Stimulated activated CD4-positive, alpha-beta T cell treated with anti-CD3 and anti-CD28 coated beads, Interleukin-4, amount 100 ng/mL, for 24 hours (primary cell): Measurements from ENCODE around the gene CATSPER3.

Experiments used
- DNase-seq: peaks from one replicate; pipeline ENCODE4 v3.0.0-alpha.2; 2020

The CATSPER3 gene

DNA sequence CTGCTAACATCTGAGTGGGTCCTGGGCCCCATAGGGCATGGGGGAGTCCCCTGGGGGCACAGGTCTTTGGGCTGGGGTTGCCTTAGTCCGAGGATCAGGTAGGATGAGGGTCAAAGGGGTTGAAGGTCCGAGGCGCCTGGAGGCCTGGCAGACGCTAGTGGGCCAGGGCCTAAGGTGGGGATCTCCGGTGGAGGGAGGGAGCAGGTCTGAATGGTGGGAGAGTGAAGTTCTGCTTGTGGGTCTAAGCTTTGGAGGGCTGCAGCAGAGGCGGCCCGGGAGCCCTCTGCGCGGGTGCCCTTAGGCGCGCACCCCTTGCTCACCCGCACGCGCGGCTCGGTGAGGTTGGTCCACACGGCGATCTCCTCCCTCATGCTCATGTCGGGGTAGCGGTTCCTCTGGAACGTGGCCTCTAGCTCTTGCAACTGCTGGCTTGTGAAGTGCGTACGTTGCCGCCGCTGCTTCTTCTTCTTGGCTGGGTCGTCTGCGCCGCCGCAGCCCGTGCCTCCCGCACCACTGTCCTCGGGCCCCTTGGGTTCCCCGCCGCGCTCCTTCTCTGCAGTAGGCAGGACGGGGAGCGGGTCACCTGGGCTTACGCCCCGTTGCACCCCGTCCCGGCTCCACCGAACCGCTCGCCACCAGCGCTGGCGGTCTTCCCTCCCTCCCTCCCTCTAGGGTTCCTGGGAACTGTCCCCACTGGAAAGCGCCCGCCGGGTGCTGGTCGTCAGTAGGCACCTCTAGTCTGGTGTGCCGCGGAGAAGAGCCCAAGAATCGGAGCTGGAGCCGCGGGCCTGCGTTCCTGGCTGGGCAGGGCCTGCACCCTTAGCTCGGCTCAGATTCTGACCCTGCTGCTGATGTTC lies 63.5 kb downstream of the CATSPER3 start:
- no peak for DNase-seq

DNA sequence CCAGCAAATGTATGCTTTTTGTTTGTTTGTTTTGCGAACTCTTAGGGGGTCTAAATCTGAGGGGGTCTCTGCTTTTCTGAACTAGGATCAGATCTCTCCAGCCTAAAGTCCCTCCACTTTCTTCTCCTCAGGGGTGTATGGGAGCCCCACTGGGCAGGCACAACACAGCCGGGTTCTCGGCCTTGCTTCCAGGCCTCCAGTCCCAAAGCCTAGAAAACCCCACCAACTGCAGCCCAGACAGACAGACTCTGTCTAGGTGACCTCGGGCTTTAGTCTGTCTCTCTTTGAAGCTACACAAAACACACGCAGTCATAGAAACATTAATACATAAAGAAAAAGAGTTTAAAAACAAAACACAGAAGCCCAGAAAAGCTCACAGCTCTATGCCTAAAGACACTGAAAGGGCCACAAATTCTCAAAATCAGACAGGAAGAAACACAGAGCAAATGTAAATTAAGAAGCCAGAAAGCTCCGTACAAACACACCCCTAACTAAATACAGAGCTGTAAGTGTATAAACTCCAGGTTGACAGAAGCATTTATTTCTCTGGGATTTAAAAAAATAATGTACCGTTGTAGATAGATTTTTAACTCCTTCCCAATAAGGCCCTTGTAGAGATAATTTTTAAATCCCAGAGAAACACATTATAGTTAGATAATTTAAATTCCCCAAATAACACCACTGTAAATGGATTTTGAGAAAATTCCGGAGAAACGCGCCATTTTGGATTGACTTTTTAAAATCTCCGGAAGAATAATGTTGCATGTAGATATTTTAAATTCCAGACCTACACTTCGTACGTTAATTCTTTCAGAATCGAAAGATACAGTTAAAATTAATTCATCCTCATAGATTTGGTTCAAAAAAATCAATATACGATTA lies 64.3 kb downstream of the CATSPER3 start:
- DNase-seq, result no peak

DNA sequence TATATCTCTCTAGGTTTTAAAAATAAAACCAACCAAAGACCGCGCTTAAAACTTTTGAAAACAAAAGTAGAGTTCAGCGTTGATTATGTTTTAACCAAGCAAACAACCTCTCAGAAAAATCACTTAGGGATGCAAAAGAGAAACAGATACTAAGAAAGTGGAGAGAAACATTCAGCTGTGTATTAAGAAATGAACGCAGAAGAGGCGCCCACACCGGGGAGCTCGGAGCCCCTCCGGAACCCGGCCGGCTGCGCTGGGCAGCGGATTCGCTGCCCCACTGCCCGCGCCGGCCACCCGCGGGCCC lies 64.9 kb downstream of the CATSPER3 start:
- DNase-seq, result no peak

DNA sequence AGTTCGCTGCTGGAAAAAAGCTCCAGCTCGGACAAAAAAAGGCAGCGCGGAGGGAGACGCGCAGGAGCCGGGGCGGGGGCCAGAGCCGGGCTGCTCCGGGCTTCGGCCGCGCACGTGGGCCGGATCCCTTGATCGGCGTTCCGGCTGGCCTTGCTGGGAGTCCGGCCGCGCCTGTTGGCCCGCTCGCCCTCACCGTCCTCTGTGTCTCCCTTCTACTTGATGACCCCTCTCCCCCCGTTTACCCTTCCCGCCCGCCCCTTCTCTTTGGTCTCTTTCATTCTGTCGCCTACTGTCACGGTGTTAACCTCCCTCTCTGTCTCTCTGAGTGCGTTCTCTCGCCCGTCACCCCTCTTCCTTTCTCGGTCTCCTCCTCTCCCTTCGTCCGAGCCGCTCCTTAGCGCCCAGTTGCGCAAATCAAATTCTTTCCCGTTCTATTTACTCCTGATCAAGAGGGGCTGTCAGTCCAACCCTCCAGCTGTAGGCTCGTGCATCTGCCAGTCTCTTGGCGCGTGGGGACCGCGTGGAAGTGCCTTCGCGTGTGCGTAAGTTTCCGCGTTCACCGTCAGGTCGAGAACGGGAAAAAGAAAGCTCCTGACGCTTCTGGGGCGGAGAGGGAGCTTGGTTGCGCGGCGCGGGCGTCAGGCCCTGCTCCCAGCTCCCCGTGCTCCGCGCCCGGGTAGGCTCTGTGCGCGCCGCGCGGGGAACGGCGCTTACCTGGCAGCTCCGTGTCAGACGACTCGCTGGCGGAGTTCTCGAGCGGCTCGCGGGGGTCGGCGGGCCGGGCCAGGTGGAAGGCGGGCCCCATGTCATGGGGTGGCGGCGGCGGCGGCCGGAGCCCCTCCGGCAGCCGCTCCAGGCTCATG lies 65.5 kb downstream of the CATSPER3 start:
- DNase-seq, result no peak

DNA sequence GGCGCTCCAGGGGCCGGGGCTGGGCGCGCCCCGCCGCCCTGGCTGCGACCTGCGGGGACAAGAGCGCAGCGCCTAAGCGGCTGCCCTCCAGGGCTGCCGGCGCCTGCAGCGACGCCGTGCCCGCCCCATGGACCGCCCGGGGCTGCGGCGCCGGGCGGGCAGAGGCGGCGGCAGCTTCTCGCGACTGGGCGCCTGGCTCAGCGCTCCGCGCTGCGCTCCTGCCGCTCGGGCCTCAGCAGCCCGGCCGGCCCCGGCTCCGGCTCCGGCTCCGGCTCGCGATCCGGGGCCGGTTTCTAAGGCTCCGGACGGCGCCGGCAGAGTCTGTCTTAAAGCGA lies 66.2 kb downstream of the CATSPER3 start, which contains the start of gene PITX1:
TSS of gene PITX1 (minus strand) at position 328 of the 335 bp plus-strand sequence. CDS start 347 bp downstream, outside the sequence.
- no peak for DNase-seq

DNA sequence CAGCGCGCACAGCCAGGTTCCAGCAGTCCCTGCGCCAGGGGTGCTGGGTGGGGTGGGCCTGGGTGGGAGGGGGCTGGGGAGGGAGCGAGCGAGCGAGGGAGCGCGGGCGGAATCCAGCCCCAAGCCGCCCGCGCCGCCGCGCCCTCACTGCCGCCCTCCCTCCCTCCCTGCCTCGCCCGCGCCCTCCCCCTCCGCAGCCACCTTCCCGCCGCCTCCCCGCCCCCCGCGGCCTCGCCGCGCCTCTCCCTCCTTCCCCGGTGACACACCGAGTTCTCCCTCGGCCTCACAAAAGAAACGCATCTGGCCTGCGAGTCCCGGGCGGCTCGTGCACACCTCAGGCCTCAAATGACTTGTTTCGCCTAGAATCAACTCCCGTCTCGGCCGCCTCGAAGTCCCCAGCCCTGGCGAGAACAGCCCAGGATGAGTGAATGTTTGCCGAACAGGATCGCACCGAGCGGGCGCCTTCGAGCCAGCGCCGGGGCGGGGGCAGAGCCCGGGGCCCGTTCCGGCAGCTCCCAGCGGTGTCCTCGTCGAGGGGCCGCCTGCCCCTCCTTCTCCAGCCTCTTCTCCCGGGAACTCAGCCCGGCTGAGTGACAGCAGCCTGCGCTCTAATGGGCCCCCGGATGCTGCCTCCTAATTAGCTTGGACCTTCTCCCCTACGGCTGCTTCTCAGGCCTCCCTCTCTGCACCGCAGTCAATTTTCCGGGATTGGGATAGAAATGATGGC lies 66.7 kb downstream of the CATSPER3 start:
- DNase-seq, result peak; percentile 17

DNA sequence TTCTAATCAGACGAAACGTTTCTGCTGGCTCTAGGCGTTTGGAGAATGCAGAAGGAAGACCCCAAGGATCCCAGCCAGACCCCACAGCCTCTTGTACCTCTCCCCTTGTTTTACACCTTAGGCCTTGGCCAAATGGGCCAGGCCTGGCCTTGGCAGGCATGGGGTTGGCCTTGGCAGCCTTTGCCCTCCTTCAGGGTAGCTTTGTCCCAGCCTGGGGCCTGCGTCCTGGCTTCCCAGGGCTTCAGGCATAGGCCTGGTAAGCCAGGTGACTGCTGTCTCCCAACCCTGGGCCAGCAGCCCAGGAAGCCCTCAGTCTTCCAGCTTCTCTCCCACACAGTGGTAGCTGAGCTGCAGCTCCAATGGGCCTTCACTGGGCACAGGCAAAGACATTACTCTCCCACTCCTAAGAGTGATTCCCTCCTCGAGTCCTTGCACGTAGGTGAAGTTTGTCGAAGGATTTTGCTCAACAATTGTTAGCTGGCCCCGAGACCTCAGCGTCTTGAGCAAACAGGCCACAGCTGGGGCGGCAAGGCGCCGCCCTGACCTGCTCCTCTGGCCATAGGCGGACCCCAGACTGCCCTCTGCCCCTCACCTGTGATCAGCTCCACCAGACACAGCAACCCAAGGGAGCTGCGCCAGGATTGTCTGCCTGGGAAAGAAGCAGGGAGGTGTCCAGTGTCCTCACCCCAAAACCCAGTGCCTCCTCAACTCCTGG lies 67.4 kb downstream of the CATSPER3 start:
- DNase-seq, result no peak

DNA sequence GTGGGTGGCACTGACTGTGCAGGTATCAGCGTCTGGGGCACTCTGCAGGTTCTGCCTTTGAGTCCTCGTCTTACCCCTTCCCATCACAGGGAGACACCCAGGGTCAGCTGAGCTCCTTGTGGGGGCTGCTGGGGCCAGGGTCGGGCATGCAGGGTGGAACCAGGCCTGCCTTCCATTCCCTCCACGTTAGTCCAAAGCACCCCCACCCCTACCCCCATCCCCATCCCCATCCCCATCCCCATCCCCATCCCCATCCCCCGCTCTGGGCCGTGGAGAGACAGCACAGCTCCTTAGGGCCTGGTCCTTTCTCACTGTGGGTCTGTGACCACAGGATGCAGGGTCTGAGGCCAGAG lies 67.9 kb downstream of the CATSPER3 start:
- no peak for DNase-seq

DNA sequence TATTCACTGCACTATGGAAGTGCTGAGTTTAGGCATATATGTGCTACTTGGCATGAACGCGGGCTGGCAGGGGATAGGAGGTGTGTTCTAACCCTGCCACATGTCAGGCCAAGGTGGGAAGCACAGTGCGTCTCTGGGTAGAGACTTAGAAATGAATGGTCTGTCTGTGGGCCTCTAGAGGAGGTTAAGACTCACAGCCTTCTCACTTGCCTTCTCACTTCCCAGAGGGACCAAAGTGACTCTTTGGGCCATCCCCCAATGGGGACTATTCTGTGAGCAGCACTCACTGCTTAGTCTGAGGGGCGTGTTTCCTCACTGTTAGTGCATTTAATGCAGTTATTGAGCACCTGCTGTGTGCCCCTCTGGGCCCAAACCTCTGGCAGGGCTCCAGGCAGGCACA lies 68.7 kb downstream of the CATSPER3 start:
- no peak for DNase-seq

DNA sequence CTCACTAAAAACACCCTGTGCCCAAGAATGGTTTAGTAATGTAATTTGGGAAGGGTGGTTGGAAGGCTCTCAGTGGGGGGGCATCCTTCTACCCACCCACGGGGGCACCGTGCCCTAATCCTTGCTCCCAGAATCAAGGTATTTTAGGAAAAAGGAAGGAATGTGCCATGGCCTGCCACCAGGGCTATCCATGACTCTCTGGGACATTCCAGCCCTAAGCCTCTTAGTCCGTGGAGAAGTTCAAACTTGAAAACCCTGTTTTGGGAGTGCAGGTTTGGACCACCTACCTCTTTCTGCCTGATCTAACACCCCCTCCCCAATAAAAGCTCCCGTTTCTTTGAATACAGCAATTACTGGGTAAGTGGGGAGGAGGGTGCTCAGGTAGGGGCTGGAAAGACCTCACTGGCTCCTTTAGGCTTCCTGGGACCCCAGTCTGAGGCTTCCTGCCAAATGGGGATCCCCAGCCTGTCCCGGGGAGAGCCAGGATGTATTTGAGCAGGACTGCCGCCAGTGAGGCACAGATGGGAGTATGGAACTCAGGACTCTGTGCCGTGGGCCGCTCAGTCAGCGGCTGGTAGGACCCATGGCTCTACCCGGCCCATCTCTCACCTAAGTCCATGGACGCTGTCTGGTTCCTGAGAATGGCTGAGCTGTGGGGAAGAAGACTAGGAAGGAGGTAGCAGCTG lies 70.0 kb downstream of the CATSPER3 start:
- no peak for DNase-seq

DNA sequence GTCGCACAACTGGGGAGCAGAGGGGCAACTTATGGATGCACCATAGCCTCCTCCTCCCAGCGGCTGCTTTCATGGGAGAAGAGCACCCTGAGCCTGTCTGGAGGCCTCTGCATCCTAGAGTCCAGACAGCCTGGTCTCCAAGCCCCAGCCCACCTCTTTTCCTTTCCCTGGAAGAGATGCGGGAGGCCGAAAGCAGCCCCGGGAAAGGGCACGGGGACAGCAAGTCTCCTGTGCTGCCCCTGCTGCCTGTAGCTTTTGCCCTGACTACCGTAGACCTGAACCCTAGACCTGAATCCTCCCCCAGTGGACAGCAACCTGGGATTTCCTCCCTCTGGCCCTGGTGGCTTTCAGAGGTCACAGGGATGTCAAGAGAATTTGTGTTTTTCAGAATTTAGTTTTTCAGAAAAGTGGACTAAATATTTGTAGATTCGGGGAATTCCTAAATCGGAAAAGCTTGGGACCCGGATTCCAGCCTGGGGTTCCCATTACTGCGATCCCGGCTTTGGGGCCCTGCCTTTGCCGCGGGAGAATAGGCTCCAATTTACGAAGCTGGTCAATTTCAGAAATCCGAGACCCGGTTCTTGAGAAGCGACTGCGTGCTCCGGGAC lies 70.6 kb downstream of the CATSPER3 start:
- DNase-seq, result no peak

DNA sequence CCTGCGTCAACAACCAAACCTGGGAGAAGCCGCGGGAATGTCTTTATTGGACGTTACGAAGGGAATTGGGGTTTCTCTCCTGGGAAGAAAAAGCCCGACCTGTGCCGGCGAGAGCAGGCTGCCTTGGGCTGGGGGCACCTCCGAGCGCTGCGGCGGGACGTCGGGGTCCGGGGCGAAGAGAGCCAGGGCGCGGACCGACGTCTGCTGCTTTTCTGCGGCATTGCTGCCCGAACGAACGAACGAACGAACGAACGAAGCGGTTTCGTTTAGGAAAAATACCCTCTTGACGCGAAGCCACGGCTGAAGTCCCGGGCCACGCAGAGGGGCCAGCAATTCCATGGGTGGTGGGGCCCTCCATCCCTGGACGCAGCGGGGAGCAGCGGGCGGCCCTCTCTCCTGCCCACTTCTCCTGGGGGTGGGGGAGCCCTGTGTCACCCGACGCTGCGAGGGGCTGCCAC lies 71.1 kb downstream of the CATSPER3 start:
- DNase-seq, result no peak

DNA sequence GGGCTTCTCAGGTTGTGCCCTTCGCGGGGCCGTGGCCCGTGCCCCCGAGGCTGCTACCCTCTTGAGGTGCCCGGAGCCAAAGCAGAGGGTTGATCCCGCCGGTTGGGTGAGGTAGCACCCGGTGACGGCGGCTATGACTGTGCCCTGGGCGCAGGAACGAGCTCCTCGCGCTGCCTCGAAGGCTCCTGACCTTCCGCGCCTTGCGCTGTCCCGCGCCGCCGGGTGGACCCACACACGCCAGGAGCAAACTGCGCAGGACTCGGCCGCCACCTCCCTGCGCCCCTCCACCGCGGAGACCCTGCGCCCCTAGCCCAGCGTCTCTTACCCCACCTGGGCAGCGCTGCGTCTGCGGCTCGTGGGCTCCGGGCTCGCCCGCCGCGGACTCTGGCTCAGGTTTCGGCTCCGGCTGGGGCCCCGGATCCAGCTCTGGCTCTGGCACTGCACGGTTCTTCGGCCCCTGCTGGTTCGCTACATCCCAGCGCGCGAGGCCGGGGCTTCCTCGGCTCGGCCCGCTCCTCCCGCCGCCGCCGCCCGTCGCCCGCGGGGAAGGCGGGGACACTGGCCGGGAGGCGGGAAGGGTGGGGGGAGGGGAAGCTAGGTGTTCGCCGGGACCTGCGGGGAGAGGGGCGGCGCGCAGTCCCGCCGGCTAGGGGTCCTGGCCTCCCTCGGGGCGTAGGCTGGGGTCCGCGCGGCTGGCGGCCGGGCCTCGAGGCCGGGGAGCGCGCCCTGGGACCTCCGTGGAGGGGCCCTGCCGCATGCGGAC lies 71.7 kb downstream of the CATSPER3 start:
- no peak for DNase-seq

DNA sequence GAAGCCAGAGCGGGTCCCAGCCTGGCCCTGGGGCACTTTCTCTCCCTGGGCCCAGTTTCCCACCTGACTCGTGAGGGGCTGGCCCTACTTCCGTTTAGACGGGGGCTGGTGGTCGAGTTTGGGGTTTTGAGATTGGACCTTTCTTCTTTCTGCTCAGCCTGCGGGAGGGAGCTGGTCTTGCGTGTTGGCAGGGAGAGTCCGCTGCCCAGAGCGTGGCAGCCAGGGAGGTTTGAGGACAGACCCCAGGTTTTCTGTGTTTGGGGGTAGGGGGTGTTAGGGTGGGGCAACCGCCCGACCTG lies 72.3 kb downstream of the CATSPER3 start:
- DNase-seq, result no peak

DNA sequence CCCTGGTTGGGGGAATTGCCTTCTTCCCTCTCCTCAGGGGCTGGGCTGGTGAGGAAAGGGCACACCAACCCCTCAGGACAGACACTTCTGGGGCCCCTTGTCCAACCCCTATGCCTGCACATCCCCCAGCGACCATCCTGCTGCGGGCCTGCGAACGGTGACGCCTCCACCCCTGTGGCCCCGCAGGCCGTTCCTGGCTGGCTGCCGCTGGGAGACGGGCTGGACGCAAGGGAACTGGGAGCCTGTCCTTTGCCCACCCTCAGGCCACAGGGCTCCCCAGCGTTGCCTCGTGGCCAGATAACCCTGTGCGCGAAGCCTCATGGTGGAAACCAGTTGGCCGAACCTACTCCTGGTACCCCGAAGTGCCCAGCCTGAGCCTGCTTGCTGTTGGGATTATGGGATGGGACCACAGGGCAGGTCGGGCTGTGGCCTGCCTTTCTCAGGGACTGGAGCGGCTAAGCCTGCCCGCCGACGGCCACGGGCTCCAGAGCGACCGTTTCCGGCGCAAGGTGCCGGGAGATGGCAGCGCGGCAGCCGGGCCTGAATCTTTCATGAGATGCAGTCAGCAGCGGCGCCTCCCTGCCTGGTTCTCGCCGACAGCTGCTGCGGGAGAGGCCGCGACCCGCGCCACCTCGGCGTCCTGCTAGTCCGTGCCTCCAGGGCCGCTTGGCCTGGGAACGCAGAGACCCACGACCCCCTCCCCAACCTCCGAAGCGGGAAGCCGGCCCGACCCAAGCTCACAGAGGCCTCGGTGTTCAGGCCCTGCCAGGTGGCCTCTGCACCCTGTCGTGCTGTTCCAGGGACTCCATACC lies 72.8 kb downstream of the CATSPER3 start:
- DNase-seq, result no peak

DNA sequence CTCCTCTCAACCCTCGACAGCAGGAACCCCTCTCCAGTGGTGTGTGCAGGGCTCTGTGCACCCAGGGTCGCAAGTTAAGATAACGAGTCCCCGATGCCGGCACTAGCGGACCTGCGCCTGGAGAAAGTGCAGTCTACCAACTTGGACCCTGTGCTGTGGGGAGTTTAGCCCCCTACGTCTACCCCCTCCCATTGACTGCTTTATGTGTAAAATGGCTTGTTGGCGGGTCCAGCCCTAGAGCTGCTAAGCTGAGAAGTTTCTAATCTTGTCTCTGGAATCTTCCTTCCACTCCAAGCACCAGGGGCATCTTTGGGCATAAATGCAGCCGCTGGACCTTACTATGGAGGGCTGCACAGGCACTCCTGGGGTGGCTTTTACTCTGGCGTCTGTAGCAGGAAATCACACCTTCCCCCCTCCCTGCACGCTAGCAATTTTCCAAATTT lies 73.5 kb downstream of the CATSPER3 start:
- DNase-seq, result no peak

DNA sequence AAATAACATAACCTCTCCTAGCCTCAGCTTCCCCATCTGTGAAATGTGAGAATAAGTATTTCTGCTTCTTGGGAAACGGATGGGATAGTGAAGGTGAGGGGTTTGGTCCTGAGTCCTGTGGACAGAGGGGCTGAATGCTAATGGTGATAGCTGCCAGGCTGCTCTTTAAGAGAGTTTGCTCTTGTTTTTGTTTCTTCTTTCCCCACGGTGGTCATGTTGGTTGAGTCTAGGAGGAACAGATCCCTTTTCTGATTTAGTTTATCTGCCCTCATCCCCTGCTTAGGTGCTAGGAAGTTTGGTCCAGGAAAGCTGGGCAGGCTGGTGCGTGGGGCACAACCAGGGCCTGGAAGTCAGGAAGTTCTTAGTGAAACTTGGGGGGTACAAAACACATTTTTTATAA lies 74.0 kb downstream of the CATSPER3 start:
- DNase-seq, result no peak

DNA sequence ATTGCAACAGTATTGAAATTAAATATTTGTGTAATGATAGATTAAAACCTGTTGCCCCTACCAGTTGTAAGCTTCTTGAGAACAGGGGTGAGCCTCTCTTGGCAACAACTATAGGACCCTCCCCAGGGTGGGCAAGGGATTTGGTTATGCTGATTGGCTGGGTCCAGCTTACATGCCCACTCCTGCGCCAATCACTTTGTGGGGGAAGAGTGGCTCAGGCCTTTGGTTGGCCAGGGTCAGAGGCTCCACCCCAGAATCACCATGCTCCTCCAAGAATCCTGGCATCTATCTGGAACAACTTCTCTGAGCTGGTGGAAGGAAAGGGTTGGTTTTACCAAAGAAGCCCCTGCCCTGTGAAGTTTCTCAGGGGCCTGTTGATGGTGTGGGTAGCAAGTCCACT lies 74.9 kb downstream of the CATSPER3 start:
- no peak for DNase-seq

DNA sequence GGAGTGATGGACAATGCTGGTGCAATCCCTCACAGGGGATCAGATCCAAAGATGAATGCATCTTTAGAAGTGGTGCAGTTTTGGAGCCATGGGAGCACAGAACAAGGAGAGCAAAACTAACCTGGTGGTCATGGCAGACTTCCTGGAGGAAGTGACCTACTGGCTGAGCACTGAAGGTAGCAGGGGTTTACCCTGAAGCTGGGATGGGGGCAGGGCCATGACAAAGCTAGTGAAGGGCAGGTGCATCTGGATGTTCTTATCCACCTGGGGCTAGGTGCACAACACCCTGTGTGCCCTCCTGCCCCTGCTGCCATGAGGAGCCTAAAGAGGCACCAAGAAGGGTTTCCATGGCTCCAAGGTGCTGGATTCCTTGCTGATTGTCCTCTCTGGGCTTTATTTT lies 77.8 kb downstream of the CATSPER3 start:
- no peak for DNase-seq
